GM12878 (cell line): Measurements from ENCODE around the gene BEST2. TPM values are rescaled to one million over a fixed set of nuclear protein-coding genes. Genes with fewer than 3 reads are reported as not detected.
A peak's percentile ranks its signal among the peaks of the same experiment; 100 is the strongest.

Experiments
- ATAC-seq: fragments of 200-7000 bp; cut with Tn5 transposase; 3 replicates; pipeline ENCODE4 v1.9.1; 2020; ENCODE audit warnings: mild to moderate bottlenecking, moderate library complexity
- BruUV-seq: library from RNA; stranded (reverse); fragments of 400-500 nt; replicated peaks from 2 replicates; lab custom pipeline; 2021; lab: Mats Ljungman, UMichigan
- CTCF ChIA-PET: fragments of 300-600 bp; sonication (Branson Sonifier 250); formaldehyde crosslinking; extraction: SDS; loops from one replicate; lab custom pipeline; 2021; ENCODE audit warnings: inconsistent platforms; lab: Yijun Ruan, JAX
- POLR2A ChIA-PET: fragments of 350-600 bp; formaldehyde crosslinking; extraction: SDS; loops from one replicate; lab custom pipeline; 2021; ENCODE audit warnings: inconsistent platforms; lab: Charles Lee
- RAD21 ChIA-PET: fragments of 300-600 bp; sonication (Branson Sonifier 250); formaldehyde crosslinking; loops from one replicate; lab custom pipeline; 2023; ENCODE audit warnings: antibody characterized with exemption; ENCODE audit not compliant: unreplicated experiment; lab: Charles Lee
- SMC1A ChIA-PET: fragments of 300-600 bp; sonication (Branson Sonifier 250); formaldehyde crosslinking; loops from one replicate; lab custom pipeline; 2023; ENCODE audit not compliant: unreplicated experiment, uncharacterized antibody; lab: Charles Lee
- DNase-seq: peaks from one replicate; pipeline ENCODE4 v3.0.0-alpha.2; 2011; ENCODE audit warnings: low read depth, low spot score
- FAIRE-seq: peaks from 3 replicates; lab custom pipeline; 2011; peaks lifted over from hg19 to GRCh38; lab: Jason Lieb, UNC
- H2AFZ ChIP-seq: 2 replicates; pipeline ENCODE4 v1.6.0; 2011; ENCODE audit warnings: low read depth, low read length, control low read depth; ENCODE audit not compliant: control insufficient read depth
- H3K27ac ChIP-seq: 2 replicates; pipeline ENCODE4 v1.5.1; 2011; ENCODE audit warnings: control low read depth; ENCODE audit not compliant: control insufficient read depth, insufficient read depth
- H3K27me3 ChIP-seq, 2 experiments: replicated peaks in 1 of 2; 2 replicates each; pipeline versions ENCODE4 v1.6.0 to v1.6.1; 2011; ENCODE audit warnings: low read length in 1 of 2; ENCODE audit not compliant: control insufficient read depth in 2 of 2, insufficient read depth in 2 of 2
- H3K36me3 ChIP-seq, 2 experiments: 2 replicates each; pipeline ENCODE4 v1.5.1; 2011; ENCODE audit warnings: low read length in 1 of 2; ENCODE audit not compliant: control insufficient read depth in 2 of 2, insufficient read depth in 2 of 2
- H3K4me1 ChIP-seq: 2 replicates; pipeline ENCODE4 v1.6.1; 2011; ENCODE audit warnings: mild to moderate bottlenecking, low read length, moderate library complexity, mixed read lengths; ENCODE audit not compliant: control insufficient read depth, insufficient read depth
- H3K4me2 ChIP-seq: 2 replicates; pipeline ENCODE4 v1.6.0; 2011; ENCODE audit warnings: control low read depth; ENCODE audit not compliant: control insufficient read depth, insufficient read depth
- H3K4me3 ChIP-seq: fragments of 200-600 bp; sonication (generic); 2 replicates; pipeline ENCODE4 v1.5.1; 2016
- H3K79me2 ChIP-seq: 2 replicates; pipeline ENCODE4 v1.6.0; 2011; ENCODE audit warnings: low read length; ENCODE audit not compliant: control insufficient read depth, insufficient read depth
- H3K9ac ChIP-seq: 2 replicates; pipeline ENCODE4 v1.8.0; 2011; ENCODE audit warnings: low read length, control low read depth, mixed read lengths; ENCODE audit not compliant: control insufficient read depth, insufficient read depth
- H3K9me3 ChIP-seq: replicated peaks from 3 replicates; pipeline ENCODE4 v1.5.1; 2011; ENCODE audit warnings: mild to moderate bottlenecking, low read length; ENCODE audit not compliant: control insufficient read depth, insufficient read depth
- H4K20me1 ChIP-seq: 2 replicates; pipeline ENCODE4 v1.6.0; 2011; ENCODE audit not compliant: control insufficient read depth, insufficient read depth
- EGR1 ChIP-seq, 2 experiments: IDR thresholded peaks; 1 replicate in 1 of 2; 2 replicates in 1 of 2; pipeline ENCODE4 v1.6.1; 2011 to 2012; ENCODE audit warnings: low read depth in 2 of 2, low read length in 2 of 2, borderline replicate concordance in 1 of 2, mild to moderate bottlenecking in 1 of 2, moderate library complexity in 1 of 2
- ESRRA ChIP-seq: IDR thresholded peaks from 2 replicates; pipeline ENCODE4 v1.6.1; 2012; ENCODE audit warnings: mild to moderate bottlenecking, low read length, improper control_type of control experiment
- FOXK2 ChIP-seq: fragments of 450-650 bp; IDR thresholded peaks from 2 replicates; pipeline ENCODE4 v1.6.1; 2017; ENCODE audit warnings: mild to moderate bottlenecking, moderate library complexity
- GATAD2B ChIP-seq: fragments of 450-650 bp; conservative IDR thresholded peaks from 2 replicates; pipeline ENCODE4 v1.6.1; 2017; ENCODE audit warnings: low read depth, mild to moderate bottlenecking, moderate library complexity
- LARP7 ChIP-seq: fragments of 450-650 bp; IDR thresholded peaks from 2 replicates; pipeline ENCODE4 v1.6.1; 2017; ENCODE audit warnings: mild to moderate bottlenecking
- MEF2A ChIP-seq: IDR thresholded peaks from 2 replicates; pipeline ENCODE4 v1.6.1; 2011; ENCODE audit warnings: low read depth, mild to moderate bottlenecking, low read length, moderate library complexity; ENCODE audit not compliant: insufficient read depth
- MEF2B ChIP-seq: fragments of 450-650 bp; IDR thresholded peaks from 2 replicates; pipeline ENCODE4 v1.6.1; 2018; ENCODE audit warnings: mild to moderate bottlenecking, moderate library complexity; ENCODE audit not compliant: partially characterized antibody, poor library complexity, severe bottlenecking
- MXI1 ChIP-seq: fragments of 150-350 bp; IDR thresholded peaks from 2 replicates; pipeline ENCODE4 v1.6.1; 2011; ENCODE audit warnings: low read depth, mild to moderate bottlenecking, inconsistent platforms, low read length, improper control_type of control experiment
- MYB ChIP-seq: fragments of 150-350 bp; IDR thresholded peaks from 2 replicates; pipeline ENCODE4 v1.6.1; 2014; ENCODE audit warnings: mild to moderate bottlenecking, low read depth, low read length, borderline replicate concordance
- NFIC ChIP-seq: IDR thresholded peaks from 2 replicates; pipeline ENCODE4 v1.6.1; 2012; ENCODE audit warnings: low read depth, mild to moderate bottlenecking, inconsistent platforms, low read length, moderate library complexity
- NR2F1 ChIP-seq: fragments of 450-650 bp; conservative IDR thresholded peaks from 2 replicates; pipeline ENCODE4 v1.6.1; 2017; ENCODE audit warnings: mild to moderate bottlenecking
- PAX5 ChIP-seq: IDR thresholded peaks from 2 replicates; pipeline ENCODE4 v1.6.1; 2011; ENCODE audit warnings: low read depth, low read length, borderline replicate concordance
- SMAD5 ChIP-seq: IDR thresholded peaks from 2 replicates; pipeline ENCODE4 v1.6.1; 2016; ENCODE audit warnings: antibody characterized with exemption, low read depth
- SREBF1 ChIP-seq: IDR thresholded peaks from 2 replicates; pipeline ENCODE4 v1.6.1; 2012; ENCODE audit warnings: mild to moderate bottlenecking, low read length
- WRNIP1 ChIP-seq: IDR thresholded peaks from 2 replicates; pipeline ENCODE4 v1.6.1; 2011; ENCODE audit warnings: low read depth, low read length, improper control_type of control experiment, borderline replicate concordance
- YBX1 ChIP-seq: fragments of 450-650 bp; IDR thresholded peaks from 2 replicates; pipeline ENCODE4 v1.6.1; 2016; ENCODE audit warnings: antibody characterized with exemption
- YY1 ChIP-seq: IDR thresholded peaks from 2 replicates; pipeline ENCODE4 v1.6.1; 2011; ENCODE audit warnings: low read depth, mild to moderate bottlenecking, low read length
- ZBED1 ChIP-seq: IDR thresholded peaks from 2 replicates; pipeline ENCODE4 v1.6.1; 2016; ENCODE audit warnings: borderline replicate concordance
- WGBS: methylation state at CpG from one replicate; pipeline ENCODE4 v1.1.6; 2016; ENCODE audit warnings: low lambda C conversion rate; ENCODE audit not compliant: insufficient replicate concordance, insufficient coverage; ENCODE audit errors: missing lambda C conversion rate; 5-methylcytosine and 5-hydroxymethylcytosine counted together
- in situ Hi-C: fragments of 300-500 bp; cut with MboI; formaldehyde crosslinking; loops from 9 replicates; pipeline ENCODE4 v1.14.3; 2018; ENCODE audit warnings: mixed read lengths
- intact Hi-C: fragments of 100-400 bp; cut with micrococcal nuclease; formaldehyde crosslinking; loops from one replicate; pipeline ENCODE4 v1.14.2; 2022; ENCODE audit not compliant: unreplicated experiment
- polyA plus RNA-seq, 11 experiments: library from polyadenylated mRNA; depleted of rRNA in 4 of 11; unstranded in 6 of 11; stranded (reverse) in 5 of 11; fragments of >200 nt; fragmentation: Nextera tagmentation in 4 of 11; fragmentation: Illumina TruSeq in 1 of 11; extraction: Ambion mirVana in 4 of 11; extraction: Trizol in 1 of 11; gene quantifications; 1 replicate in 1 of 11; 2 replicates in 10 of 11; pipeline versions ENCODE4 v1.2.1 to v1.2.3, GENCODE V29; 2011 to 2016; ENCODE audit warnings: inconsistent platforms in 2 of 11, missing spikeins in 2 of 11, low read depth in 1 of 11
- total RNA-seq, 4 experiments: library from RNA; depleted of rRNA in 3 of 4; stranded (reverse); fragments of >200 nt in 3 of 4; fragmentation: Illumina TruSeq in 1 of 4; extraction: Trizol in 1 of 4; gene quantifications; 2 replicates each; pipeline versions ENCODE4 v1.2.1 to v1.2.3, GENCODE V29; 2013 to 2021
- TF ChIP-seq, protein P1 (sequence below): fragments of 450-650 bp; IDR thresholded peaks from 2 replicates; pipeline ENCODE4 v1.6.1; 2017; ENCODE audit warnings: antibody characterized with exemption, mild to moderate bottlenecking, moderate library complexity
- TF ChIP-seq, protein P2 (sequence below): fragments of 450-650 bp; IDR thresholded peaks from 2 replicates; pipeline ENCODE4 v1.6.1; 2017; ENCODE audit warnings: mild to moderate bottlenecking, low read depth, inconsistent platforms; ENCODE audit not compliant: poor library complexity, severe bottlenecking

BEST2 gene
- total and polyA plus RNA-seq, 10 of the 15 experiments (the other 5 are each of a cell fraction or from before 2014, with no cell fraction given): not detected

DNA sequence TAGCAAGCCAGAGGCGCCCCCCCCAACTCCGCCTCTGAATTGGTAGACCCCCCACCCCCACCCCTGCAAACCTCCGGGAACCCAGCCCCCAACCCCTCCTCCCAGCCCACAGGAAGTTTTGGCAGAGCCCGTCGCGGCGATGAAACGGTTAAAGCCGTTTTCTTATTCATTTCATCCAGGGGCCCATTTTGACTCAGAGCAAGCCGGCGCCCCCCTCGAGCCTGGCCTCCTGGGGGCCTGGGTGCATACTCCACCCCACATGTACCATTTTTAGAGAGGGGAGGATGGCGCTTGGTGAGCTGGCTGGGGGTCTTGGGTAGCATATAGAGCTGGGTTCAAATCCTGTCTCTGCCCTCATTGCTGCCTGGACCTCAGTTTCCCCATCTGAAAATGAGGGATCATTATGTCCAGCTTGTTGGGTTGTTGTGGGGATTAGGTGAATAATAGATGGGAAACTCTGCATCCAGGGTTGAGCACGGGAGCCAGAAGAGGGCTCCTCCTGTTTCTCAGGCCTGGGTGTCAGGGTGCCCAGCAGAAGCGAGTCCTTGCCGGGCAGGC, 31.8 kb downstream of the BEST2 start:
- Histone ChIP-seq H3K27ac (peak overlapping the region; percentile 97), H3K79me2 (peaks cover 12% of the 10 kb centered on the region), H3K4me1 (peaks cover 79% of the 10 kb centered on the region), H3K4me2 (peak overlapping the region; percentile 97), H3K27me3 (no peaks in the 10 kb centered on the region), H2AFZ (no peak overlapping the region), H3K9ac (peak overlapping the region; percentile 77), H3K36me3 (no peaks in the 10 kb centered on the region), H3K4me3 (peak overlapping the region; percentile 65; the same call in 1 of the 2 replicates), H4K20me1 (no peaks in the 10 kb centered on the region), H3K9me3 (no peaks in the 10 kb centered on the region)
- no TSS peak for BruUV-seq
- intact Hi-C loops: loop anchor here (5.0 to 10.0 kb wide), 2 partner anchors 171 to 1689 kb away; partner anchors contain the start of genes ZNF490 and ZNF791
- CTCF ChIA-PET: interaction anchor here (12.1 kb wide), 1 partner anchor 12 kb away, joined by 537 read pairs; the partner anchor contains the start of gene JUNB
- RAD21 ChIA-PET: interaction anchor here (1.4 to 2.7 kb wide), 3 partner anchors 8 to 13 kb away, joined by 13 to 23 read pairs (median 16); partner anchors contain the start of gene JUNB
- in situ Hi-C loops: no loop called here
- 11% methylated on average over 16 of the region's 16 CpGs for WGBS
- POLR2A ChIA-PET: interaction anchor here (0.6 to 9.3 kb wide), 2 partner anchors 11 to 174 kb away, joined by 3 to 303 read pairs; partner anchors contain the start of gene JUNB
- FAIRE-seq: no peak
- DNase-seq: no peak
- ATAC-seq: peak; percentile 2; the same call in 1 of the 3 replicates
- SMC1A ChIA-PET: interaction anchor here (8.4 kb wide), 1 partner anchor 12 kb away, joined by 240 read pairs; the partner anchor contains the start of gene JUNB
- TF ChIP-seq, protein P1, sequence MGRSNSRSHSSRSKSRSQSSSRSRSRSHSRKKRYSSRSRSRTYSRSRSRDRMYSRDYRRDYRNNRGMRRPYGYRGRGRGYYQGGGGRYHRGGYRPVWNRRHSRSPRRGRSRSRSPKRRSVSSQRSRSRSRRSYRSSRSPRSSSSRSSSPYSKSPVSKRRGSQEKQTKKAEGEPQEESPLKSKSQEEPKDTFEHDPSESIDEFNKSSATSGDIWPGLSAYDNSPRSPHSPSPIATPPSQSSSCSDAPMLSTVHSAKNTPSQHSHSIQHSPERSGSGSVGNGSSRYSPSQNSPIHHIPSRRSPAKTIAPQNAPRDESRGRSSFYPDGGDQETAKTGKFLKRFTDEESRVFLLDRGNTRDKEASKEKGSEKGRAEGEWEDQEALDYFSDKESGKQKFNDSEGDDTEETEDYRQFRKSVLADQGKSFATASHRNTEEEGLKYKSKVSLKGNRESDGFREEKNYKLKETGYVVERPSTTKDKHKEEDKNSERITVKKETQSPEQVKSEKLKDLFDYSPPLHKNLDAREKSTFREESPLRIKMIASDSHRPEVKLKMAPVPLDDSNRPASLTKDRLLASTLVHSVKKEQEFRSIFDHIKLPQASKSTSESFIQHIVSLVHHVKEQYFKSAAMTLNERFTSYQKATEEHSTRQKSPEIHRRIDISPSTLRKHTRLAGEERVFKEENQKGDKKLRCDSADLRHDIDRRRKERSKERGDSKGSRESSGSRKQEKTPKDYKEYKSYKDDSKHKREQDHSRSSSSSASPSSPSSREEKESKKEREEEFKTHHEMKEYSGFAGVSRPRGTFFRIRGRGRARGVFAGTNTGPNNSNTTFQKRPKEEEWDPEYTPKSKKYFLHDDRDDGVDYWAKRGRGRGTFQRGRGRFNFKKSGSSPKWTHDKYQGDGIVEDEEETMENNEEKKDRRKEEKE: no peak
- TF ChIP-seq PAX5 (no peak), WRNIP1 (no peak), LARP7 (0 out of 2 replicates have a peak, but pooled peaks have one; percentile 12), MYB (peak; percentile 51; the same call in 1 of the 2 replicates), NFIC (no peak), ESRRA (no peak), EGR1 (IDR thresholded peaks at IDR 0.05; ENCODE audit: borderline replicate concordance in 1 of 2, low read depth in 2 of 2, low read length in 2 of 2) (peak in 1 of 2 experiments; percentile 20; a peak in 1 of 3 replicates), GATAD2B (peak; percentile 17), MXI1 (no peak), SMAD5 (no peak), ZBED1 (0 out of 2 replicates have a peak, but pooled peaks have one; percentile 35), NR2F1 (0 out of 2 replicates have a peak, but pooled peaks have one; percentile 0), FOXK2 (no peak), MEF2A (0 out of 2 replicates have a peak, but pooled peaks have one; percentile 12), SREBF1 (no peak), YY1 (0 out of 2 replicates have a peak, but pooled peaks have one; percentile 52), MEF2B (no peak), YBX1 (no peak)
- TF ChIP-seq, protein P2, sequence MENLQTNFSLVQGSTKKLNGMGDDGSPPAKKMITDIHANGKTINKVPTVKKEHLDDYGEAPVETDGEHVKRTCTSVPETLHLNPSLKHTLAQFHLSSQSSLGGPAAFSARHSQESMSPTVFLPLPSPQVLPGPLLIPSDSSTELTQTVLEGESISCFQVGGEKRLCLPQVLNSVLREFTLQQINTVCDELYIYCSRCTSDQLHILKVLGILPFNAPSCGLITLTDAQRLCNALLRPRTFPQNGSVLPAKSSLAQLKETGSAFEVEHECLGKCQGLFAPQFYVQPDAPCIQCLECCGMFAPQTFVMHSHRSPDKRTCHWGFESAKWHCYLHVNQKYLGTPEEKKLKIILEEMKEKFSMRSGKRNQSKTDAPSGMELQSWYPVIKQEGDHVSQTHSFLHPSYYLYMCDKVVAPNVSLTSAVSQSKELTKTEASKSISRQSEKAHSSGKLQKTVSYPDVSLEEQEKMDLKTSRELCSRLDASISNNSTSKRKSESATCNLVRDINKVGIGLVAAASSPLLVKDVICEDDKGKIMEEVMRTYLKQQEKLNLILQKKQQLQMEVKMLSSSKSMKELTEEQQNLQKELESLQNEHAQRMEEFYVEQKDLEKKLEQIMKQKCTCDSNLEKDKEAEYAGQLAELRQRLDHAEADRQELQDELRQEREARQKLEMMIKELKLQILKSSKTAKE: no peak
